Karpas-422 (cell line): ENCODE results near the gene ARHGAP1. TPM values are rescaled to one million over a fixed set of nuclear protein-coding genes. Genes with fewer than 3 reads are reported as not detected.
"Not testable (repeated sequence)": the region's sequence is repeated elsewhere in the genome, so short reads cannot be mapped to it uniquely, and the experiment has no call there.

ENCODE experiments used
- DNase-seq: peaks from one replicate; pipeline ENCODE4 v3.0.0-alpha.2; 2015
- H2AFZ ChIP-seq: fragments of 200-600 bp; sonication (generic); 2 replicates; pipeline ENCODE4 v1.6.1; 2014; ENCODE audit warnings: antibody characterized with exemption, low read length, mixed read lengths
- H3K27ac ChIP-seq: fragments of 200-600 bp; sonication (generic); 2 replicates; pipeline ENCODE4 v1.5.1; 2014; ENCODE audit warnings: mild to moderate bottlenecking, low read length, moderate library complexity
- H3K27me3 ChIP-seq: fragments of 200-600 bp; sonication (generic); 2 replicates; pipeline ENCODE4 v1.6.1; 2014; ENCODE audit warnings: low read length, mixed read lengths
- H3K36me3 ChIP-seq: fragments of 200-600 bp; sonication (generic); 2 replicates; pipeline ENCODE4 v1.6.1; 2014; ENCODE audit warnings: low read length, mixed read lengths; ENCODE audit not compliant: insufficient read depth
- H3K4me1 ChIP-seq: fragments of 200-600 bp; sonication (generic); 2 replicates; pipeline ENCODE4 v1.6.1; 2014; ENCODE audit warnings: mild to moderate bottlenecking, low read length, mixed read lengths
- H3K4me2 ChIP-seq: fragments of 200-600 bp; sonication (generic); 2 replicates; pipeline ENCODE4 v1.6.1; 2014; ENCODE audit warnings: low read length, low read depth, mild to moderate bottlenecking; ENCODE audit not compliant: poor library complexity, severe bottlenecking
- H3K4me3 ChIP-seq: fragments of 200-600 bp; sonication (generic); 2 replicates; pipeline ENCODE4 v1.5.1; 2014; ENCODE audit warnings: mild to moderate bottlenecking, antibody characterized with exemption, low read length, mixed read lengths
- H3K79me2 ChIP-seq: fragments of 200-600 bp; sonication (generic); 2 replicates; pipeline ENCODE4 v1.6.1; 2014; ENCODE audit warnings: mild to moderate bottlenecking, low read length, mixed read lengths
- H3K9ac ChIP-seq: fragments of 200-600 bp; sonication (generic); 2 replicates; pipeline ENCODE4 v1.6.0; 2014; ENCODE audit warnings: low read length
- H3K9me2 ChIP-seq: fragments of 200-600 bp; sonication (generic), shearing (Covaris generic); replicated peaks from 2 replicates; pipeline ENCODE4 v1.6.0; 2014; ENCODE audit warnings: mild to moderate bottlenecking, low read length, moderate library complexity; ENCODE audit not compliant: insufficient read depth
- H3K9me3 ChIP-seq: fragments of 300-700, 200-600 bp; sonication (generic); 2 replicates; pipeline ENCODE4 v1.6.1; 2014; ENCODE audit warnings: low read length, mixed read lengths
- H4K20me1 ChIP-seq: fragments of 200-600 bp; sonication (generic); 2 replicates; pipeline ENCODE4 v1.6.1; 2014; ENCODE audit warnings: mild to moderate bottlenecking, antibody characterized with exemption, low read length, low read depth; ENCODE audit not compliant: insufficient read depth
- total RNA-seq: library from RNA; depleted of rRNA; stranded (reverse); fragments of >200 nt; shearing (Covaris generic); gene quantifications from 2 replicates; pipeline ENCODE4 v1.2.3, GENCODE V29; 2014; ENCODE audit warnings: low replicate concordance

Gene ARHGAP1
- total RNA-seq, 1 experiment from 2014 or later: 23.4 TPM

- not testable (repeated sequence) for H4K20me1 ChIP-seq, H3K27me3 ChIP-seq, H3K36me3 ChIP-seq, H3K9me3 ChIP-seq, H3K27ac ChIP-seq, DNase-seq, H3K9me2 ChIP-seq, H3K4me3 ChIP-seq, H3K79me2 ChIP-seq, H3K4me2 ChIP-seq, H3K9ac ChIP-seq, H2AFZ ChIP-seq
- H3K4me1 ChIP-seq: peaks cover 23% of the 10 kb centered on the region
Observed at GRCh38 chr11:46670521-46670920, 29.9 kb downstream of the ARHGAP1 start.

DNA sequence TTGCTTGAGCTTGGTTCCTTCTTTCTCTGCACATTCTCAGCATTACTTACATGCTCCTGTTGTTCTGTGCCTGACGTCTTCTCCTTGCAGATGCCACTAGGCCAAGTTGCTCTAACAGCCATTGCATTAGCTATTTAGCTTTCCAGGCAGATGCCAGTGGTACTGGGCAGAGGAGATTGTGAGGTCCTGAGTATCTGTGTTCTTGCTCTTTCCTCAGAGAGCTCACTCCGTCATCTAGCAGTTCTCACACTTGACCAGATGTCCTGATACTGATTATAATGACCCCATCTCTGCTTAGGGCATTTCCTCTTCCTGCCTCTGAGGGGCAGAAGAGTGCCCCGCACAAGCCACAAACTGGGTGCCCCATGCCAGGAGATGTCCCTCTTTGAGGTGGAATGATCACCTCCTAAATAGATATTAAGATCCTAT, 30.7 kb downstream of the ARHGAP1 start:
- Histone ChIP-seq H3K9ac (no peak overlapping the region), H2AFZ (no peak overlapping the region), H3K36me3 (peaks cover 9% of the 10 kb centered on the region; the same call in 1 of the 2 replicates), H3K9me2 (no peaks in the 10 kb centered on the region), H3K79me2 (no peaks in the 10 kb centered on the region), H3K27ac (no peak overlapping the region), H3K9me3 (no peaks in the 10 kb centered on the region), H3K4me3 (no peak overlapping the region), H4K20me1 (no peaks in the 10 kb centered on the region; the same call in 1 of the 2 replicates), H3K4me2 (no peak overlapping the region), H3K4me1 (peaks cover 20% of the 10 kb centered on the region), H3K27me3 (no peaks in the 10 kb centered on the region)
- DNase-seq: peak; percentile 67

- Histone ChIP-seq H3K79me2 (no peaks in the 10 kb centered on the region), H3K4me2 (no peak overlapping the region), H3K4me1 (peaks cover 15% of the 10 kb centered on the region; the same call in 1 of the 2 replicates), H3K27me3 (no peaks in the 10 kb centered on the region), H3K9me2 (no peaks in the 10 kb centered on the region), H3K4me3 (no peak overlapping the region), H3K9ac (no peak overlapping the region), H3K27ac (no peak overlapping the region), H3K36me3 (peaks cover 9% of the 10 kb centered on the region; the same call in 1 of the 2 replicates), H3K9me3 (no peaks in the 10 kb centered on the region), H2AFZ (no peak overlapping the region), H4K20me1 (no peaks in the 10 kb centered on the region; the same call in 1 of the 2 replicates)
- no peak for DNase-seq
Observed at GRCh38 chr11:46668480-46669085, 31.8 kb downstream of the ARHGAP1 start.

DNA sequence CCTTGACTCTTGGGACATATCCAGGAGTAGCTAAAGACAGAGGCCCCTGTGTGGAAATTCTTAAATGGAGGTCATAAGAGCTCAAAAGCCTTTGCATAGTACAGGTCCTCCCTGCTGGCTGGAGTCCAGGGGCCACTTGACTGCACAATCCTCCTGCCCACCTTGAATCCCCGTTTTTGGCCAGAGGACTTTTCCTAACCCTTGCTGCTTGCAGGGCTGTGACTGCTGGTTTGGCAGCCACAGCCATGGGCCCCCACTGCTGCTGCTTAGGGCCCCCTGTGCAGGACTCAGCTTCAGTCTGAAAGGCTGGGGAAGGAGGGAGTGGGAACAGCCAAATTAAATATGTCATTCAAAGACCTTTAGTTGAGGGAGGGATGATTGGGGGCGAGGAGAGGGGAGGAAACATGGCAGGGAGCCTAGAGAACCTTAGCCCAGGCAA, 33.4 kb downstream of the ARHGAP1 start:
- no peaks in the 10 kb centered on the region; the same call in 1 of the 2 replicates for H4K20me1 ChIP-seq
- H3K27me3 ChIP-seq: no peaks in the 10 kb centered on the region
- H3K79me2 ChIP-seq: no peaks in the 10 kb centered on the region
- H2AFZ ChIP-seq: no peak overlapping the region
- no peaks in the 10 kb centered on the region for H3K9me3 ChIP-seq
- H3K9ac ChIP-seq: no peak overlapping the region
- no peaks in the 10 kb centered on the region for H3K9me2 ChIP-seq
- H3K4me2 ChIP-seq: no peak overlapping the region
- no peak overlapping the region for H3K27ac ChIP-seq
- no peak for DNase-seq
- H3K4me3 ChIP-seq: no peak overlapping the region
- H3K36me3 ChIP-seq: peaks cover 12% of the 10 kb centered on the region; the same call in 1 of the 2 replicates
- H3K4me1 ChIP-seq: peaks cover 15% of the 10 kb centered on the region; the same call in 1 of the 2 replicates

DNA sequence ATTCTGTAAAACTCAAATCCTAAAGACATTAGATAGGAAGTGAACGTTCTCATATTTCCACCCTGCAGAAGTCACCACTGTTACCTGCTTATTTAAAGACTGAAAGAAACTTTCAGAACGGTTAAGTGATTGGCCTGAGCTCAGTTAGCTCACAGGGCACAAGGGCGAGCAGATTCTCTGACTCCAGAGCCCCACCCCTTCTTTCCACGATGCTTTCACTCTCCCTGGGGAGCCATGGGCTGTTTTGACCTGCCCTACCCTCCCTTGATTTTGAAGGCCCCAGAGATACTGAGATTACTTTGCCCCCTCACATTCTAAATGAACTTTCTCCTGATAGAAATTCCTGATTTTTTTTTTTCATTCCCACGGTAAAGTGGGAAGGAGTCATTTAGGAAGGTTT, 33.9 kb downstream of the ARHGAP1 start:
- peaks cover 15% of the 10 kb centered on the region; the same call in 1 of the 2 replicates for H3K4me1 ChIP-seq
- no peak for DNase-seq
- no peaks in the 10 kb centered on the region; the same call in 1 of the 2 replicates for H4K20me1 ChIP-seq
- no peak overlapping the region for H2AFZ ChIP-seq
- no peak overlapping the region for H3K27ac ChIP-seq
- H3K9ac ChIP-seq: no peak overlapping the region
- no peak overlapping the region for H3K4me2 ChIP-seq
- no peaks in the 10 kb centered on the region for H3K27me3 ChIP-seq
- H3K9me3 ChIP-seq: no peaks in the 10 kb centered on the region
- no peaks in the 10 kb centered on the region for H3K79me2 ChIP-seq
- no peak overlapping the region for H3K4me3 ChIP-seq
- H3K36me3 ChIP-seq: peaks cover 13% of the 10 kb centered on the region; the same call in 1 of the 2 replicates
- H3K9me2 ChIP-seq: no peaks in the 10 kb centered on the region

GRCh38 chr11:46665356-46665755, 35.1 kb downstream of the ARHGAP1 start:
- Histone ChIP-seq H2AFZ (no peak overlapping the region), H3K9ac (no peak overlapping the region), H3K4me1 (peaks cover 15% of the 10 kb centered on the region; the same call in 1 of the 2 replicates), H3K36me3 (peaks cover 13% of the 10 kb centered on the region; the same call in 1 of the 2 replicates), H3K9me3 (no peaks in the 10 kb centered on the region), H3K4me2 (no peak overlapping the region), H3K27ac (no peak overlapping the region), H3K4me3 (no peak overlapping the region), H3K9me2 (no peaks in the 10 kb centered on the region), H3K79me2 (no peaks in the 10 kb centered on the region), H4K20me1 (no peaks in the 10 kb centered on the region; the same call in 1 of the 2 replicates), H3K27me3 (no peaks in the 10 kb centered on the region)
- DNase-seq: no peak

DNA sequence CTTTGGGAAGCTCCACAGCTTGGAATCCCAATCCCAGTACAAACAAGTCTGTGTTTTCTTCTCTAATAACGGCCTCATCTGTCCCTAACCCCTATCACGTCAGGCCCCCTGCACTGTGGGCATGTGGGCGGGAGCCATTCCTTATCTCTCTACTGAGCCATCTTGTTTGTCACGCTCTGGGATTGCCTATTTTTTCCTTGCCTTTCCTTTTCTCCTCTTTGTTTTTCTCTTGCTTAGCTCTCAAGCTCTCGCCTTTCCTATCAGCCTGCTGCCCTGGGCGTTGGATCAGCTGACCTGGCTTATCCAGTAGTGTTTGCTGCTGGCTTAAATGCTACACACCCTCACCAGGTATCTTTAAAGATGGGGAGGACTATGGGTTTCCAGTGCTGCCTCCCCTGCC, 35.8 kb downstream of the ARHGAP1 start:
- no peaks in the 10 kb centered on the region for H3K27me3 ChIP-seq
- DNase-seq: no peak
- peaks cover 16% of the 10 kb centered on the region; the same call in 1 of the 2 replicates for H3K36me3 ChIP-seq
- H3K79me2 ChIP-seq: no peaks in the 10 kb centered on the region
- H3K9me3 ChIP-seq: no peaks in the 10 kb centered on the region
- H3K9me2 ChIP-seq: no peaks in the 10 kb centered on the region
- H3K4me1 ChIP-seq: peaks cover 15% of the 10 kb centered on the region; the same call in 1 of the 2 replicates
- no peak overlapping the region for H3K9ac ChIP-seq
- H3K4me3 ChIP-seq: no peak overlapping the region
- H4K20me1 ChIP-seq: no peaks in the 10 kb centered on the region; the same call in 1 of the 2 replicates
- H3K4me2 ChIP-seq: no peak overlapping the region
- H3K27ac ChIP-seq: no peak overlapping the region
- no peak overlapping the region for H2AFZ ChIP-seq

DNA sequence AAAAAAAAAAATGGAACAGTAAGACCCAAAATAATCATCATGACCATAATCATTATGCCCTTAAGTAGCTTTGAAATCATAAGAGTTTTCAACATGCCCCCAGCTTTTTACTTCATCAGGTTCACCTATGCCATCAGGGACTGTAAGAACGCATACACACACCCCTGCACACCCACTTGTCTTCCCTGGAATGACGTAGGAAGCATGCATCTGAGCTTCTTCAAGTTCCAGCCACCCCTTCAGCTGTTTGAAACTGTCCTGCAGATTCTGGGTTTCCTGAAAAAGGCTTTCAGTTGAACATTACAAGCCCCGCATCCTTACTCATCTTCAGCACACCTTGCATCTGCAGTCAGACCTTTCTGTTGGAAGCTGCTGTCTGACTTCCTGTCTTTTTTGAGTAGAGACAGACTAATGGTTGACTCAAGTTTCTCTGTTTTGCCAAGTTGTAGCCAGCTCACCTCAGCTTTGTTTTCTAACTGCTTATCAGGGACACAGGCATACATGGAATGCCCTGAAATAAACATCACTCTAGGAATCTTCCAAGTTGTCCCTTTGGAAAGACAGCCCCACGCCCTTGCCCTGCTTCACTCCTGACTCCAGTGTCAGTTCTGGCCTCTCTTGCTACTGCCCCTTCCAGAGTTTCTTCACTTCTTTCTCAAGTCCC, 37.0 kb downstream of the ARHGAP1 start:
- Histone ChIP-seq H4K20me1 (no peaks in the 10 kb centered on the region), H3K4me2 (no peak overlapping the region), H3K9me3 (no peaks in the 10 kb centered on the region), H3K36me3 (peaks cover 17% of the 10 kb centered on the region; the same call in 1 of the 2 replicates), H3K79me2 (no peaks in the 10 kb centered on the region), H3K27me3 (no peaks in the 10 kb centered on the region), H3K4me3 (no peak overlapping the region), H3K4me1 (peaks cover 15% of the 10 kb centered on the region; the same call in 1 of the 2 replicates), H3K9ac (no peak overlapping the region), H3K27ac (no peak overlapping the region), H3K9me2 (no peaks in the 10 kb centered on the region), H2AFZ (no peak overlapping the region)
- DNase-seq: no peak
